ENCODE measurements around the gene SH3RF3.

Gene SH3RF3

GRCh38 chr2:109367683-109368082, 238.7 kb downstream of the SH3RF3 start:
- no peak for DNase-seq

DNA sequence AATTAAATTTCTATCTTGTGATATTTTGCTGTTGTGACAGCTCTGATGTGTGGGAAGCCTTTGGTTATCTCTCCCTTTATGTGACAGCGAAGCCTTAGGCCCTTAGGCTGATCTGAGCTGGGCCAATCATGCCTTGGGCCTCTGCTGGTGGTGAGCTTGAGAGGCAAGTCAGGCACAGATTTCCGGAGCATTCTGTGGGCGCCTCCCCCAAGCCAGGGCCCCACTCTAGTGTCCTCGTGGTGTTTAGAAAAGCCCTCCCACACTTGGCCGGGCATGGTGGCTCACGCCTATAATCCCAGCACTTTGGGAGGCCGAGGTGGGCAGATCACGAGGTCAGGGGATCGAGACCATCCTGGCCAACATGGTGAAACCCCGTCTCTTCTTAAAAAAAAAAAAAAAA, 239.8 kb downstream of the SH3RF3 start:
- DNase-seq, result no peak

DNA sequence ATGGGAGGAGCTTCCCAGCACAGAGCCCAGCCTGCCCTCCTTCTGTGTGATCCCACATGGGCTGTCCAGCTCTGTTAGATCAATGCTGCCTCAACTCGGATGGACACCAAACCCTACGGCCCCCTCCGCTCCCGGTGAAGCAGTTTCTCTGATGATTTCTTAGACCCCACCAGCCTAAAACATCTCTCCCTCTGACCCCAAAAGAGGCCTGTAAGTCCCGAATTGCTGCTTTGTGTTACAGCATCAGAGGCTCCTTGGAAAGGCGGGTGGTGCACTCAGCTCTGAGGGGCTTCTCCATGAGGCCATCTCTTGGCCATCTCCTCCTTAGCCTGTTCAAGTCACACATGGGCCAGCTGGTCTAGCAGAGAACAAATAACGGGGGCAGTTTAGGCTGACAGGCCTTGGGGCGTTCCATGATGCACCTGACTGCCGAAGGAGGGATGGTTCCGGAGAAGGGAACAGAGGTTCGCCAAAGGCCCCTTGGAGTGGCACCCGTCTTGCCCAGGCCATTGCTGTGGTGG, 240.7 kb downstream of the SH3RF3 start:
- no peak for DNase-seq

GRCh38 chr2:109370399-109371035, 241.5 kb downstream of the SH3RF3 start:
- DNase-seq, result no peak

GRCh38 chr2:109371481-109372170, 242.6 kb downstream of the SH3RF3 start:
- DNase-seq, result no peak

DNA sequence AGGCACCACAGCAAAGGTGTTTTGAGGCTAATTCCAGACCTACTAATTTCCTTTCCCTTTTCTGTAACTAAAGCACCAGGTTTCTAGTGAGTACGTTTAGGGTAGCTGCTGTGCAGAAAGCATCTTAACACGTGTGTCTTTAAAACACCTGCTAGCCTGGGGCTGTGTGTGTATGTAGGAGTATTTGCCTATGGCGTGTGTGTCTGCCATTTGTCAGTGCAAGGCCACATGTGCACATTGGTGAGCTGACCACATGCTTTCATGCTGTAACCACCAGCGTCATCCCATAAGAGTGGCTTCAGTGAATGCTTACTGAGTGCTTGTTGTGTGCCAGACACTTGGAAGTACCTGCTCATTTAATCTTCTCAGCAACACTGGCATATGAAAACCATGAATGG, 243.2 kb downstream of the SH3RF3 start:
- DNase-seq, result no peak

DNA sequence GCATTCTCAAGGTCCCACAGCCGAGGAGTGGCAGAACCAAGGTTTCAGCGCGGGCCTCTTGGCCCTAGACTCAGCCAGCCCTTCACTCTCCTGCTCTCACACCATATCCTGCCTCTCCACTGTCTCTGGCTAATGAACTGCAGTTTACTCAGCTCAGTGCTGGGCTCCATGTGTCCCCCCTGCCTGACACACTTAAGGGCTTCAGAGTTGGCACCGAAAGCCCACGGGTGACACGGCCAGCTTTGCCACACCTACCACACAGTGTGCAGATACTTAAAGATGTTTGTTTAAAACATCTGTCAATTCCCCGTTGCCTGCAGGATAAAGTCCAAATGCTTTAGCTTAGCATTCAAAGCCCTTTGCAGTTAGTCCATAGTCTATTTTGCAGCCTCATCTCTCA, 243.6 kb downstream of the SH3RF3 start:
- DNase-seq, result no peak

DNA sequence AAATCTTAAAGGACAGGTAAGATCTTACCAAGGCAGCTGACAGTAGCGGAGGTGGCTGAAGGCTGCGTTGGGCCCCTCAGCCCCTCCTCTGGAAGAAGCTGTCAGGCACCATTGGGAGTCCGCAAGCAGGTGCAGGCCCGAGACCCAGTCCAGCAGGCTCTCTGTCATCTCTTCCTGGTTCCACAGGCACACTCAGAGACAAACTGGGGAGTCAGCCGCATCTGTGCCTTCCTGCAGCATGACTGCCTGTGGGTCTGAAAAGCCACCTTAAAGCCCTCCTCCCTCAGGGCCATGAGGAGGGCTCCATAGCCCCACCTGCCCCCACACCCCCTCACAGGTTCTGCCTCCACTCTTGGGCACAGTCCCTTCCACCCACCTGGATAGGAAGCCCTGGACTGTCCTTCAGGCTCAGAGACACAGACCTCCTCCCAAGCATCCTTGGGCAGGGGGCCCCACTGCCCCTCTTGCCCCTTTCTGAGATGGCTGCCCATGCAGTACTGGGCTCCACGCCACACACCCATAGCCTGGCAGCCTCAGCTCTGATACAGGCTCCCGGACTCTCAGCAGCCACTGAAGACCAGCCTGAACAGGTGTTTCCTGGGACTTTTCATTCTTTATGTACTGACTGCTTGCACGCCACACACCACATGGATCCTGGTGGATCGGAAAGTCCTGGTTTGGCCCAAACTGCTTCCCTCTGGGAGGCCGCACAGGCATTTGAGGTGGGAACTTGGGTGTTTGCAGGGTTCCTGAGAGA, 245.0 kb downstream of the SH3RF3 start:
- DNase-seq, result no peak

GRCh38 chr2:109374548-109375130, 245.6 kb downstream of the SH3RF3 start:
- no peak for DNase-seq

GRCh38 chr2:109375131-109375561, 246.1 kb downstream of the SH3RF3 start:
- no peak for DNase-seq

- no peak for DNase-seq
Measured at GRCh38 chr2:109375656-109376055, 246.7 kb downstream of the SH3RF3 start.

DNA sequence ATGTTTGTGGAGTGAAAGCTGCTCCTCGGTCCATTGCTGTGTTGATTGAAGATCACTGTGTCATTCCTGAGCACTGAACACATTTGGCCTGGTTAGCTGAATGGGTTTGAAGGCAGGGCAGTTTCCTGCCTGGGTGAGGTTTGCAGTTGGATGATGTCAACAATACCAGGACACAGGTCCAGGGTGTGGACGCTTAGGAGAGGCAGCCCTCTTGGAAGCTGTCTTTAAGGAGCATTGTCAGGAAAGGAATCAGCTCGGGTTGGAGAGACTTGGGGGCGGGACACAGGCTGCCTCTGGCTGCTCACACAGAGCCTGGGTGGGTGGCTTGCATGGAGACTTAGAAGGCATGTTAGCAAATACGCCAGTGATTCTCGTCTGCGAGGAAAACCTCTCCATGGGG, 247.1 kb downstream of the SH3RF3 start:
- no peak for DNase-seq

GRCh38 chr2:109376796-109377495, 247.9 kb downstream of the SH3RF3 start:
- no peak for DNase-seq

- DNase-seq, result no peak
Measured at GRCh38 chr2:109377976-109378375, 249.0 kb downstream of the SH3RF3 start.

GRCh38 chr2:109378682-109379081, 249.7 kb downstream of the SH3RF3 start:
- no peak for DNase-seq

GRCh38 chr2:109379507-109379906, 250.5 kb downstream of the SH3RF3 start:
- no peak for DNase-seq

DNA sequence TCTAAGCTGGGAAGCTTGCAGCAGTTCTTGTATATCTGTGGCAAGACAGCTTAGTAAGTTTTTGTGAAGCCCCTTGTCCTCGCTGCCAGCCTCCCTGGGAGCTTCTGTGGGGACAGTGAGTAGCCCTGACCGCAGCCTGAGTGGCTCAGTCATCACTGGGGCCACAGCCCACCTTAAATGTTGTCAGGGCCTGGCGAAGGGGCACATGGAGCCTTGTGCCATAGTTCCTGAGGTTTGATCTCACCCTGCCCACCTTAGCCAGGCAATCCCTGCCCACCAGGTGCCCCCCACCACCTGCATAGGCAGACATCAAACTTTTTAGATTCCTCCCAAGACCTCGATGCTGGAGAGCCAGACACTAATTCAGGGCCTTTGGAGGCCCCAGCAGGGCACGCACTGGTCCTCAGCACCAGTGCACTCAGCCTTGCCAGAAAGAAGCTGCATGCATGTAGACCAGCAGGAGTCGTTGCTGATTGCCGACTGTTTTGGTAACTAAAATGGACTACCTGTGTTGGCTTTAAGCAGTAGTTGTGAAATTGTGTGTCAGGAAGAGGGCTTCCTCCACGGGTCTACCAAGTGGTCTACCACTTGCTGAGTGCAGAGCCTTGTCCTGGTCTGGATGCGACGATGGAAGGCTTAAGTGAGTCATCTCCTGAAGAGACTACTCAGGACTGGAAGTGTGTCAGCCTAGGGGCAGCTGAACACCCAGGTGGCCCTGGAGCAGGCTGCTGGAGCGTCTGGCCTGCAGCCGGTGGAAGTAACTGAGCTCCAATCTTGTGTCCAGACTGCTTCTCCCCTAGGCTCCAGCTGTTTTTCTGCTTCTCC, 251.7 kb downstream of the SH3RF3 start:
- DNase-seq, result no peak

DNA sequence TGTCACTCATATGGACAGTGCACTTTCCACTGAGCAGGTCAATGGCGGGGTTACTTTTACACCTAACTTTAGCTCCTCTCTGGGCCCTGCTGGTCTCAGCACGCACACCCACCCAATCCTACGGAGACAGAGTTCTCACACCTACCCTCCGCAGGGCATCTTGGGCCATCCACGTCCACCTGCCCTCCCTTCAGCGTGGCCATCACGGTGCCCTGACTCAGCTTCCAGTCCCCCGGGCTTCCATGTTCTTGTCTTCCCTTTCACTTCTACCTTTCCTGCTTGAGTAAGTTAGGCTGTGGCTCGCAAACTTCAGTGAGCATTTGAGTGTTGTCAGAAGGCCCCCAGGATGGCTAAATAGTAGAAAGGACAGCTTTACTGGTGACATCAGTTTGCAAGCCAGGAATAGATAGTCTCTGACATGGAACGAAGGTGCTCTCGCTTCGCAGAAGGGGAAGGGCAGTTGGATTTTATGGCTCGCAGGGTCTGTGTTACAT, 252.4 kb downstream of the SH3RF3 start:
- DNase-seq, result no peak

- DNase-seq, result no peak
Measured at GRCh38 chr2:109382226-109382895, 253.4 kb downstream of the SH3RF3 start.

DNA sequence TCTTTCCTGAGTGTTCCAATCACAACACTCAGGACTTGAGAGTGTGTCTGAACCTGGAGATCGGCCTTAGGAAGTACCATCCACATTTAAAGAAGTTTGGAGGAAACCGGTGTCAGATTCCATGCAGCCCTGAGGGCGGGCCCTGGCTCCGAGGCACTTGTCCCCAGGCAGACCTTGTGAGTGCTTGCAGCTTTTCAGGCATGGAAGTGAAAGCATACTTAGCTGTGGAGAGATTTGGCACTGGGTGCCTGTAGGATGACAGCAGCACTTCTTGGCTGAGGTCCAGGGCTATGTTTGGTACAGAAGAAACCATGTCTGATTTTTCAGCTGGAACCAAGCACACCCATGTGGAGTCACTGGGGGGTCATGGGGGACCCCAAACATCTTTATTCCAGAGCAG, 253.9 kb downstream of the SH3RF3 start:
- DNase-seq, result no peak

Data from NCI-H748 treated with DMSO at 0.1 percent for 48 hours (cell line).